Brain microvascular endothelial cell (primary cell): Measurements from ENCODE around the gene FAM110D.
A peak's percentile ranks its signal among the peaks of the same experiment; 100 is the strongest.

ENCODE experiments used
- DNase-seq: peaks from one replicate; pipeline ENCODE4 v3.0.0-alpha.2; 2020
- H3K27ac ChIP-seq: fragments of 250-450 bp; sonication (Bioruptor Pico); 2 replicates; pipeline ENCODE4 v1.5.1; 2020; ENCODE audit warnings: mild to moderate bottlenecking, moderate library complexity
- H3K27me3 ChIP-seq: fragments of 250-450 bp; sonication (Bioruptor Pico); replicated peaks from 2 replicates; pipeline ENCODE4 v1.5.1; 2020; ENCODE audit warnings: mild to moderate bottlenecking
- H3K36me3 ChIP-seq: fragments of 250-450 bp; sonication (Bioruptor Pico); replicated peaks from 2 replicates; pipeline ENCODE4 v1.5.1; 2020; ENCODE audit warnings: mild to moderate bottlenecking
- H3K4me3 ChIP-seq: 2 replicates; pipeline ENCODE4 v1.5.1; 2011; ENCODE audit warnings: low read depth, mild to moderate bottlenecking, control low read depth, low read length, moderate library complexity
- in situ Hi-C: cut with HindIII; loops from 2 replicates; pipeline ENCODE4 v1.10.0; 2017; ENCODE audit warnings: low sequenced_read_pairs, low pct_ligation_motif_present
- TF ChIP-seq, protein P1 (sequence below): IDR thresholded peaks from 2 replicates; pipeline ENCODE4 v1.5.1; 2011; ENCODE audit warnings: low read depth, mild to moderate bottlenecking, moderate library complexity, low read length, control low read depth, inconsistent platforms; ENCODE audit errors: missing control alignments

The FAM110D gene

DNA sequence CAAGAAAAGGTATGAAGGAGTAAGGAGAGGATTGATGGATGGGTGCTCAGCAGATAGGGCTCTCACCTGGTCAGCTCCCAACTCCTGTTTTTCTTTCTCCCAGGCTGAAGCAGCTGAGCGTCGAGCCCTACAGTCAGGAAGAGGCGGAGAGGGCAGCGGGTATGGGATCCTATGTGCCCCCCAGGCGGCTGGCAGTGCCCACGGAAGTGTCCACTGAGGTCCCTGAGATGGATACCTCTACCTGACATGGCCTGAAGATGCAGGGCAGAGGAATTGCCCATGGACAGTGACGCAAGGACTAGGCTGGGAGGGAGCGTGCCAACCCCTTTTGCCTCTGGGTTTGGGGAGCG lies 11.6 kb downstream of the FAM110D start:
- no peaks in the 10 kb centered on the region for H3K27me3 ChIP-seq
- in situ Hi-C loops: no loop called here
- TF ChIP-seq, protein P1, sequence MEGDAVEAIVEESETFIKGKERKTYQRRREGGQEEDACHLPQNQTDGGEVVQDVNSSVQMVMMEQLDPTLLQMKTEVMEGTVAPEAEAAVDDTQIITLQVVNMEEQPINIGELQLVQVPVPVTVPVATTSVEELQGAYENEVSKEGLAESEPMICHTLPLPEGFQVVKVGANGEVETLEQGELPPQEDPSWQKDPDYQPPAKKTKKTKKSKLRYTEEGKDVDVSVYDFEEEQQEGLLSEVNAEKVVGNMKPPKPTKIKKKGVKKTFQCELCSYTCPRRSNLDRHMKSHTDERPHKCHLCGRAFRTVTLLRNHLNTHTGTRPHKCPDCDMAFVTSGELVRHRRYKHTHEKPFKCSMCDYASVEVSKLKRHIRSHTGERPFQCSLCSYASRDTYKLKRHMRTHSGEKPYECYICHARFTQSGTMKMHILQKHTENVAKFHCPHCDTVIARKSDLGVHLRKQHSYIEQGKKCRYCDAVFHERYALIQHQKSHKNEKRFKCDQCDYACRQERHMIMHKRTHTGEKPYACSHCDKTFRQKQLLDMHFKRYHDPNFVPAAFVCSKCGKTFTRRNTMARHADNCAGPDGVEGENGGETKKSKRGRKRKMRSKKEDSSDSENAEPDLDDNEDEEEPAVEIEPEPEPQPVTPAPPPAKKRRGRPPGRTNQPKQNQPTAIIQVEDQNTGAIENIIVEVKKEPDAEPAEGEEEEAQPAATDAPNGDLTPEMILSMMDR: no peak
- DNase-seq: no peak
- peak overlapping the region; percentile 87 for H3K4me3 ChIP-seq
- no peaks in the 10 kb centered on the region for H3K36me3 ChIP-seq
- H3K27ac ChIP-seq: no peak overlapping the region

DNA sequence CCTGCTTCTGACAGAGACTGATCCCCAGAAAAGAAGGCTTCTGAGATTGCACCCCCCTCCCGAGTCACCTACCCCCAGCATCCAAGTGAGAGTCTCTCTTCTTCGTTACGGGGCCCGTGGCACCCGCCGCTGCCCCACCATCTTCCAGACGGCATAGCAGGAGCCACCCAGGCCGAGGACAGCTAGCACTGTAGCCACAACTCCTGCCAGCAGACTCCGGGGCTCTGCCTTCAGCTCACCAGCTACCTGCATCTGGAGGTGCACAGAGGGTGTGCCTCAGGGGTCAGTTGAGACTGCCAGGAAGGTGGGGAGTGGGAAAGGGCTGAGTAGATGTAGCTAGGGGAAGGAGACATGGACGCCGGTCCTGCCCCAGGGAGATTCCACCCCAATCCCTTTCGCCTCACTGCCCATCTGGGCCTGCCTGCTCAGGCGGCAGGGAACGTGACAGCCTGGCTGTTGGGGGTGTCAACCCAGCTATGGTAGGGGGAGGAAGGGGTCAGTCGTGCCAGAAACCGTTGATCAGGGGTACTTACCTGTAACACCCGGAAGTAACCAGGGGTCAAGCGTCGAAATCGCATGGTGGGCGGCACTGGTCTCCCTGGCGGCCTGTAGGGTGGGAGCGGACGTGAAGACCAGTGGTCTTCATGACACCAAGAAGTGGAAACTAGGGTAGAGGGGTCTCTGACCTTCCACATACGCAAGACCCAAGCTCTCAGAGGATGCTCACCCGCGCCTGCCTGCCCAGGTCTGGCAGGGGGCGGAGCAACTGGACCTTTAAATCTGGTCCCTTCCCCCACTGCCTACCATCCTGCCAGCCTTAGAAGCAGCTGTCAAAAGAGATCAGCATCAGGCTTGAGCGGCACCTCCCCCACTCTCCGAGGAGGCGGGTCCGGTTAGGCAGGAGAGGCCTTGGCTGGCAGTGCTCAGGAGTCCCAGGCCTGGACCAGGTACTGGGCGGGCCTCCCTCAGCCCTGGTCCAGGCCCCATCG lies 12.5 kb downstream of the FAM110D start, which contains the start of gene ZNF593OS:
Gene ZNF593OS (minus strand): TSS at position 749 of the 989 bp plus-strand sequence. CDS start 171 bp downstream, at position 578.
- in situ Hi-C loops: no loop called here

DNA sequence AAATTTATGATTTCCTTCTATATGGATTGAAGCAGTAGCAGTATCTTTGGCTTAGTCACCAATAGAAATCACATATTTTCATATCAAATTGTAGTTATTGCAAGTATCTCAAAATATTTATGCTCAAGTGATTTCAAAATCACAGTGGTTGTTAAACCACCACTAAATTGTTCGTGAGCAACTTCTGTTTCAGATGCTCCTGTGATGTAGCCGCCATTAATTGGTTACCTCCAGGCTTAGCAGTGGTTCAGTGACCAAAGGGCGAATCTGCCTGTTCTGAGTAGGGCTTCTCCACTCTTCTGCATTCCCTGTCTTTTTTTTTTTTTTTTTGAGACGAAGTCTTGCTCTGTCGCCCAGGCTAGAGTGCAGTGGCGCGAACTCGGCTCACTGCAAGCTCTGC lies 16.5 kb downstream of the FAM110D start:
- no peak overlapping the region for H3K4me3 ChIP-seq
- TF ChIP-seq, protein P1: no peak
- no peaks in the 10 kb centered on the region for H3K27me3 ChIP-seq
- H3K36me3 ChIP-seq: no peaks in the 10 kb centered on the region
- no peak for DNase-seq
- in situ Hi-C loops: no loop called here
- no peak overlapping the region for H3K27ac ChIP-seq

More for the DNA sequence above, 12.5 kb downstream of the FAM110D start, which contains the start of gene ZNF593OS:
- DNase-seq: no peak
- no peak within 1 kb of the TSS for H3K27ac ChIP-seq
- H3K4me3 ChIP-seq: peak within 1 kb of the TSS; percentile 87
- no peaks in the 10 kb centered on the region for H3K36me3 ChIP-seq
- TF ChIP-seq, protein P1: no peak
- no peaks in the 10 kb centered on the region for H3K27me3 ChIP-seq

DNA sequence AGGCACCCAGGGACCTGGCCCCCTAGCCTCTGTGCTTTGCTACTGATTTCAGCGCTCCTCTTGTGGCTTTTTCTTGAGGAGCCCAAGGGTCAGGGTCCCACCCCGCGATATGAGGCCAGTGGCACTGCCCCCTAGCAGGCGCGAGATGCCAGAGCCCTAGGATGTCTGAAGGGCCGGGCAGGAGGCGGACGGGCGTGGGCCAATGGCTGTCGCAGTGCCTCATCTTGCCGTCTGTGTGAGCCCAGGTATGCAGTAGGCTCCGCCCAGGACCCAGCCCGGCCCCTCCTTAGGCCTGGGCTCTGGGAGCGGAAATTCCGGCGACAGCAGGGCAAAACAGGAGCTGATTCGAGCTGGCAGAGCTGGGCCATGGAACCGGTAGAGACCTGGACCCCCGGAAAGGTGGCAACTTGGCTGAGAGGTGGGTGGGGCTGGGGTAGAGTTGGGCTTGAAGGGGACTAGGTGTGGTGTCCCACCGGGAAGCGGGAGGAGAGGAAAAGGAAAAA lies 18.4 kb downstream of the FAM110D start, which contains the start of gene CNKSR1:
Gene CNKSR1 (plus strand): TSS at position 310 of the 503 bp plus-strand sequence. CDS start 57 bp downstream, at position 367.
- DNase-seq: no peak
- TF ChIP-seq, protein P1: no peak
- in situ Hi-C loops: no loop called here
- Histone ChIP-seq H3K36me3 (no peaks in the 10 kb centered on the region), H3K4me3 (no peak within 1 kb of the TSS), H3K27ac (no peak within 1 kb of the TSS), H3K27me3 (no peaks in the 10 kb centered on the region)

DNA sequence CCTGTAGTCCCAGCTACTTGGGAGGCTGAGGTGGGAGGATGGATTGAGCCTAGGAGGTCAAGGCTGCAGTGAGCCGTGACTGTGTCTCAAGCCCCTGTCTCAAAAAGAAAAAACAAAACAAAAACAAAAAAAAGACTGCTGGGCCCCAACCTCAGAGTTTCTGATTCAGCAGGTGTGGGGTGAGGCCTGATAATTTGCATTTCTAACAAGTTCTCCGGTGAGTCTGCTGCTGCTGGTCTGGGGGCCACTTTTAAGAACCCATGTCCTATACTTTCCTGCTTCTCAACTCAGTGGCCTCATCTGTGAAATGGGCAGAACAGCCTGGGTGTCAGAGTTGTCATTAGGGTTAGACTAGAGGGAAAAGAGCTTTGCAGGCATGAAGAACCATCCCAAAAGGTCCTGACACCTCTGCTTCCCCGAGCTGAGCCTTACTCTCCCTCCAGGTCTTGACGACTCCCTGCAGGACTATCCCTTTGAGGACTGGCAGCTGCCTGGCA lies 21.2 kb downstream of the FAM110D start:
- H3K4me3 ChIP-seq: no peak overlapping the region
- DNase-seq: no peak
- in situ Hi-C loops: no loop called here
- no peaks in the 10 kb centered on the region for H3K36me3 ChIP-seq
- no peaks in the 10 kb centered on the region for H3K27me3 ChIP-seq
- no peak overlapping the region for H3K27ac ChIP-seq
- TF ChIP-seq, protein P1: no peak
